Activated naive CD4-positive, alpha-beta T cell treated with anti-CD3 and anti-CD28 coated beads, Interleukin-2, amount 10 ng/mL, durations not matched to agents 7 days and 5 days (primary cell): ENCODE measurements around the gene METTL23.
"Not testable (repeated sequence)": the region's sequence is repeated elsewhere in the genome, so short reads cannot be mapped to it uniquely, and the experiment has no call there.

Source experiments
- CTCF ChIA-PET: fragments of 350-600 bp; sonication (Branson Sonifier 250); formaldehyde crosslinking; loops from one replicate; lab custom pipeline; 2021; ENCODE audit warnings: antibody characterized with exemption; lab: Charles Lee
- DNase-seq: peaks from one replicate; pipeline ENCODE4 v3.0.0-alpha.2; 2020
- H3K27ac Mint-ChIP-seq: one replicate; pipeline ENCODE4 v1.8.0; 2021; ENCODE audit warnings: mild to moderate bottlenecking, moderate library complexity, mixed read lengths
- H3K27me3 Mint-ChIP-seq: one replicate; pipeline ENCODE4 v1.8.0; 2021; ENCODE audit warnings: mild to moderate bottlenecking, mixed read lengths
- H3K36me3 Mint-ChIP-seq: one replicate; pipeline ENCODE4 v1.8.0; 2021; ENCODE audit warnings: mixed read lengths
- H3K4me1 Mint-ChIP-seq: one replicate; pipeline ENCODE4 v1.8.0; 2021; ENCODE audit warnings: mixed read lengths
- H3K4me3 Mint-ChIP-seq: one replicate; pipeline ENCODE4 v1.8.0; 2021; ENCODE audit warnings: mild to moderate bottlenecking, moderate library complexity, mixed read lengths
- H3K9me3 Mint-ChIP-seq: one replicate; pipeline ENCODE4 v1.8.0; 2021; ENCODE audit warnings: mixed read lengths

METTL23 gene

GRCh38 chr17:76737082-76737675 lies 10.5 kb downstream of the METTL23 start, which contains the start of gene SRSF2:
TSS of gene SRSF2 (minus strand) at chr17:76737331. CDS start at chr17:76737160, 171 bp downstream.
- peak within 1 kb of the TSS; percentile 95 for H3K27ac Mint-ChIP-seq
- DNase-seq: peak; percentile 99
- peaks cover 55% of the 10 kb centered on the region for H3K4me1 Mint-ChIP-seq
- peaks cover 9% of the 10 kb centered on the region for H3K27me3 Mint-ChIP-seq
- CTCF ChIA-PET: interaction anchor here (2.6 kb wide), 1 partner anchor 9 kb away, joined by 7 read pairs; no protein-coding TSS in a partner anchor
- H3K9me3 Mint-ChIP-seq: no peaks in the 10 kb centered on the region
- peak within 1 kb of the TSS; percentile 93 for H3K4me3 Mint-ChIP-seq
- peaks cover 50% of the 10 kb centered on the region for H3K36me3 Mint-ChIP-seq

GRCh38 chr17:76737676-76738467 lies 11.2 kb downstream of the METTL23 start, which contains the start of gene MFSD11:
TSS of gene MFSD11 (plus strand) at chr17:76738119. CDS start at chr17:76738353, 234 bp downstream.
- Mint-ChIP-seq H3K4me1 (peaks cover 48% of the 10 kb centered on the region), H3K27me3 (peaks cover 9% of the 10 kb centered on the region), H3K27ac (peak within 1 kb of the TSS; percentile 95), H3K36me3 (peaks cover 52% of the 10 kb centered on the region), H3K9me3 (no peaks in the 10 kb centered on the region), H3K4me3 (peak within 1 kb of the TSS; percentile 93)
- CTCF ChIA-PET: interaction anchor here (2.2 kb wide), 1 partner anchor 10 kb away, joined by 6 read pairs; the partner anchor contains the start of gene METTL23
- peak; percentile 93 for DNase-seq

DNA sequence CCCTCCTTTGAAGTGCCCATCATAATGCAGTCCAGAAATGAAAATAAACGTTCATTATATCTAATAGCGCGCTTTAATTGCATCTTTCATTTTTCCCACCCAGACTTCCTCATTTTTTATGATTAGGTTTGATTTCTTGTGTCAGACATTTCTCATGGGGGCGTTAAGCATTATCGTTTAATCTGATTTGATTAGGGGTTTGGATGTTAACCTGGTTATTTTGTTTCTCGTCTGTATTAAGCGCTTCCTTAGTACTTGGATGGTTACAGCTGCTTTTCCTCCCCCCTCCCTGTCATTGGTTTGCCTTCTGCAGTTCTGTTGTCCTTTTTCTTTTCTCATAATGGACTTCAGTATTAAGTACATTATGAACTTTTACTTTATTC lies 11.8 kb downstream of the METTL23 start:
- H3K27ac Mint-ChIP-seq: peak overlapping the region; percentile 95
- no peaks in the 10 kb centered on the region for H3K9me3 Mint-ChIP-seq
- H3K4me3 Mint-ChIP-seq: peak overlapping the region; percentile 93
- H3K27me3 Mint-ChIP-seq: peaks cover 9% of the 10 kb centered on the region
- DNase-seq: no peak
- H3K4me1 Mint-ChIP-seq: peaks cover 42% of the 10 kb centered on the region
- peaks cover 47% of the 10 kb centered on the region for H3K36me3 Mint-ChIP-seq
- CTCF ChIA-PET: interaction anchor here (0.9 to 2.2 kb wide), 2 partner anchors 11 to 48 kb away, joined by 3 to 6 read pairs; partner anchors contain the start of gene METTL23

DNA sequence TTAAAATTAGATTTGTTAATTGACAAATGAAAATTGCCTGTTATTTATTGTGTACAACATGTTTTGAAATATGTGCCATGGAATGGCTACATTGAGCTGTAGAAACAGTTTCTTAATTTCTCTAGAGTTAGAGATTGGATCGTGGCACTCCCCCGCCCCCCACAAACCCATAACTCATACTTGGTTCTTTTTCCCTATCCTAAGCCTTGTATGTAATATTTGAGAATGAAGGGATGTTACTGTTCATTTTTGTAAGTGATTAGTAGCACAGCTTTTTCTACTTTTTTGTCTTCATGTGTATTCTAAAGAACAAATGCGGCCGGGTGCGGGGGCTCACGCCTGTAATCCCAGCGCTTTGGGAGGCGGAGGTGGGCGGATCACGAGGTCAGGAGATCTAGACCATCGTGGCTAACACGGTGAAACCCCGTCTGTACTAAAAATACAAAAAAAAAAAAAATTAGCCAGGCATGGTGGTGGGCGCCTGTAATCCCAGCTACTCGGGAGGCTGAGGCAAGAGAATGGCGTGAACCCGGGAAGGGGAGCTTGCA lies 13.0 kb downstream of the METTL23 start:
- CTCF ChIA-PET: interaction anchor here (0.6 to 2.2 kb wide), 2 partner anchors 12 to 272 kb away, joined by 4 to 6 read pairs; partner anchors contain the start of gene METTL23
- DNase-seq, H3K27ac Mint-ChIP-seq, H3K9me3 Mint-ChIP-seq, H3K27me3 Mint-ChIP-seq, H3K4me3 Mint-ChIP-seq: not testable (repeated sequence)
- H3K36me3 Mint-ChIP-seq: peaks cover 46% of the 10 kb centered on the region
- H3K4me1 Mint-ChIP-seq: peaks cover 31% of the 10 kb centered on the region

- Mint-ChIP-seq H3K27me3 (peaks cover 9% of the 10 kb centered on the region), H3K36me3 (peaks cover 44% of the 10 kb centered on the region), H3K4me1 (peaks cover 28% of the 10 kb centered on the region), H3K4me3 (no peak overlapping the region), H3K27ac (no peak overlapping the region), H3K9me3 (no peaks in the 10 kb centered on the region)
- no peak for DNase-seq
- CTCF ChIA-PET: interaction anchor here (0.6 kb wide), 1 partner anchor 271 kb away, joined by 4 read pairs; no protein-coding TSS in a partner anchor
Observed at GRCh38 chr17:76740329-76741118, 13.9 kb downstream of the METTL23 start.

DNA sequence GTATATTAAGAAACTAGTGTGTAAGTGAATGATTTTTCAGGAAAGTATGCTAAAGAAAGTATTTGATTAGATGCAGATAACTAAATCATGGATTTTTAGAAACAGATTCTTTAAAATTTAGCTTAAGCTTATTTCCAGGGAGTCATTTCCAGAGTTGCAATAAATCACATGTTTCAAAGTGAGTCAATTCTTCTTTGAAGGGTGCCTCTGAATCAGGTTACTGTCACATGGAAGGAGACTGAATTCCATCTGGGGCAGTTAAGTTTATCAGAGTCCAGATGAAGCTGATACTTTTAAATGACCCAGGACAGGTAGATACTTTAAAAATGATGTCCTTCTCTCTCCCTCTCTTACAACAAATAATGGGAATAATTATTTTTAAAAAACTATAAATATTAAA lies 16.3 kb downstream of the METTL23 start:
- Mint-ChIP-seq H3K4me1 (peaks cover 32% of the 10 kb centered on the region), H3K36me3 (peaks cover 50% of the 10 kb centered on the region), H3K27ac (no peak overlapping the region), H3K4me3 (no peak overlapping the region), H3K9me3 (no peaks in the 10 kb centered on the region), H3K27me3 (no peaks in the 10 kb centered on the region)
- no peak for DNase-seq
- CTCF ChIA-PET: no interaction called here

- H3K27me3 Mint-ChIP-seq: no peaks in the 10 kb centered on the region
- DNase-seq: no peak
- no peak overlapping the region for H3K27ac Mint-ChIP-seq
- H3K4me3 Mint-ChIP-seq: no peak overlapping the region
- H3K36me3 Mint-ChIP-seq: peaks cover 54% of the 10 kb centered on the region
- CTCF ChIA-PET: no interaction called here
- peaks cover 14% of the 10 kb centered on the region for H3K4me1 Mint-ChIP-seq
- H3K9me3 Mint-ChIP-seq: no peaks in the 10 kb centered on the region
Observed at GRCh38 chr17:76744747-76745146, 18.1 kb downstream of the METTL23 start.

- Mint-ChIP-seq H3K36me3 (peaks cover 57% of the 10 kb centered on the region), H3K4me1 (peaks cover 12% of the 10 kb centered on the region)
- H3K27ac Mint-ChIP-seq, H3K9me3 Mint-ChIP-seq, DNase-seq, H3K4me3 Mint-ChIP-seq, H3K27me3 Mint-ChIP-seq: not testable (repeated sequence)
- CTCF ChIA-PET: interaction anchor here (1.5 kb wide), 1 partner anchor 32 kb away, joined by 3 read pairs; no protein-coding TSS in a partner anchor
Observed at GRCh38 chr17:76745785-76746184, 19.1 kb downstream of the METTL23 start.

GRCh38 chr17:76747716-76748363 lies 21.2 kb downstream of the METTL23 start:
- Mint-ChIP-seq H3K36me3 (peaks cover 47% of the 10 kb centered on the region), H3K9me3 (no peaks in the 10 kb centered on the region), H3K27me3 (no peaks in the 10 kb centered on the region), H3K4me3 (no peak overlapping the region), H3K27ac (no peak overlapping the region), H3K4me1 (peaks cover 19% of the 10 kb centered on the region)
- DNase-seq: no peak
- CTCF ChIA-PET: interaction anchor here (1.2 kb wide), 1 partner anchor 20 kb away, joined by 3 read pairs; no protein-coding TSS in a partner anchor

GRCh38 chr17:76748657-76749056 lies 22.0 kb downstream of the METTL23 start:
- peaks cover 27% of the 10 kb centered on the region for H3K4me1 Mint-ChIP-seq
- H3K4me3 Mint-ChIP-seq: no peak overlapping the region
- peaks cover 45% of the 10 kb centered on the region for H3K36me3 Mint-ChIP-seq
- no peak for DNase-seq
- H3K27me3 Mint-ChIP-seq: no peaks in the 10 kb centered on the region
- CTCF ChIA-PET: interaction anchor here (1.2 kb wide), 1 partner anchor 21 kb away, joined by 3 read pairs; no protein-coding TSS in a partner anchor
- peak overlapping the region; percentile 2 for H3K27ac Mint-ChIP-seq
- H3K9me3 Mint-ChIP-seq: no peaks in the 10 kb centered on the region

GRCh38 chr17:76751416-76751993 lies 24.9 kb downstream of the METTL23 start:
- Mint-ChIP-seq H3K27ac (peak overlapping the region; percentile 99), H3K4me3 (no peak overlapping the region), H3K36me3 (peaks cover 25% of the 10 kb centered on the region), H3K9me3 (no peaks in the 10 kb centered on the region), H3K4me1 (peaks cover 31% of the 10 kb centered on the region), H3K27me3 (no peaks in the 10 kb centered on the region)
- CTCF ChIA-PET: interaction anchor here (1.3 kb wide), 1 partner anchor 24 kb away, joined by 3 read pairs; no protein-coding TSS in a partner anchor
- no peak for DNase-seq

DNA sequence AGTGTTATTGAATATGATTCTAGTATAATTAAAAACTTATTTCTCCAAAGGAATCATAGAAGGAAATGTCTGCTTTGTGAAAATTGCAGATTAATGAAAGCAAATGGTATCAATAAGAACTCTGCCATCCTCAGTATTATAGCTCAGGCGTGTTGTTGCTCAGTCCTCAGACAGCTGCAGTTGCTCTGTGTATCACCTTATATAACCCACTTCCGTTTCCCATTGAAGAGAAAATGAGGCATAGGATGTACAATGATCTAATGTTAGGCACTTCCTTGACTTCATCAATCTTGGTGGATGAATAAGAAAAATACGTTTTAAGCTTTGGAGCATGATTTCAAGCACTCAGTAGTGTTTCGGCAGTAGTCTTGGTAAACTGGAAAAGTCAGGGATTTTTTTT lies 25.4 kb downstream of the METTL23 start:
- CTCF ChIA-PET: interaction anchor here (1.3 kb wide), 1 partner anchor 25 kb away, joined by 3 read pairs; no protein-coding TSS in a partner anchor
- H3K27me3 Mint-ChIP-seq: no peaks in the 10 kb centered on the region
- peak overlapping the region; percentile 62 for H3K4me3 Mint-ChIP-seq
- H3K36me3 Mint-ChIP-seq: peaks cover 22% of the 10 kb centered on the region
- peaks cover 32% of the 10 kb centered on the region for H3K4me1 Mint-ChIP-seq
- no peaks in the 10 kb centered on the region for H3K9me3 Mint-ChIP-seq
- peak overlapping the region; percentile 99 for H3K27ac Mint-ChIP-seq
- DNase-seq: no peak
